Erythroblast (primary cell): Measurements from ENCODE around the gene SESN2.

ENCODE experiments used
- DNase-seq, 2 experiments: peaks; one replicate each; lab custom pipeline; 2025; lab: John Stamatoyannopoulos, UW
- GATA1 ChIP-seq: IDR thresholded peaks from 2 replicates; pipeline ENCODE4 v1.6.1; 2011; ENCODE audit warnings: low read depth, mild to moderate bottlenecking, control low read depth, low read length, moderate library complexity
- POLR2A ChIP-seq: IDR thresholded peaks from 2 replicates; pipeline ENCODE4 v1.6.1; 2011; ENCODE audit warnings: mild to moderate bottlenecking, low read length

Gene SESN2

GRCh38 chr1:28282426-28283407, 23.4 kb downstream of the SESN2 start:
- no peak for DNase-seq
- TF ChIP-seq POLR2A (no peak), GATA1 (no peak)

GRCh38 chr1:28286111-28286510, 26.8 kb downstream of the SESN2 start:
- TF ChIP-seq POLR2A, result no peak
- no peak for TF ChIP-seq GATA1
- peak in 1 of 2 experiments; percentile 9 for DNase-seq

GRCh38 chr1:28288487-28288886, 29.2 kb downstream of the SESN2 start:
- no peak for DNase-seq
- no peak for TF ChIP-seq POLR2A
- no peak for TF ChIP-seq GATA1

GRCh38 chr1:28290851-28291250, 31.5 kb downstream of the SESN2 start:
- TF ChIP-seq GATA1 (no peak), POLR2A (no peak)
- no peak for DNase-seq

- TF ChIP-seq GATA1 (no peak), POLR2A (no peak)
- DNase-seq, result no peak
These were observed 32.4 kb downstream of the SESN2 start for GRCh38 chr1:28291711-28292110.

- TF ChIP-seq GATA1 (no peak), POLR2A (no peak)
- DNase-seq, result no peak
These were observed 36.6 kb downstream of the SESN2 start for GRCh38 chr1:28295936-28296335.

- TF ChIP-seq GATA1 (no peak), POLR2A (no peak)
- DNase-seq, result no peak
These were observed 37.3 kb downstream of the SESN2 start for GRCh38 chr1:28296401-28297261.

GRCh38 chr1:28297826-28298225, 38.5 kb downstream of the SESN2 start:
- no peak for DNase-seq
- no peak for TF ChIP-seq GATA1
- no peak for TF ChIP-seq POLR2A

GRCh38 chr1:28298438-28298837, 39.1 kb downstream of the SESN2 start:
- DNase-seq, result no peak
- no peak for TF ChIP-seq POLR2A
- TF ChIP-seq GATA1, result no peak

GRCh38 chr1:28301368-28302174, 42.3 kb downstream of the SESN2 start:
- DNase-seq, result no peak
- TF ChIP-seq GATA1, result no peak

- DNase-seq, result no peak
- TF ChIP-seq GATA1 (no peak), POLR2A (no peak)
These were observed 42.9 kb downstream of the SESN2 start for GRCh38 chr1:28302247-28302646.

GRCh38 chr1:28306301-28306949, 47.1 kb downstream of the SESN2 start:
- TF ChIP-seq GATA1 (no peak), POLR2A (no peak)
- DNase-seq, result no peak

GRCh38 chr1:28308750-28309149, 49.4 kb downstream of the SESN2 start:
- no peak for DNase-seq
- TF ChIP-seq GATA1, result no peak
- no peak for TF ChIP-seq POLR2A
